Stimulated activated CD4-positive, alpha-beta T cell treated with anti-CD3 and anti-CD28 coated beads, Interleukin-2, amount 100 ng/mL, for 24 hours (primary cell): Measurements from ENCODE around the gene SDK1.
"Not testable (repeated sequence)": the region's sequence is repeated elsewhere in the genome, so short reads cannot be mapped to it uniquely, and the experiment has no call there.

Experiments
- DNase-seq, 2 donors: peaks; one replicate each; pipeline ENCODE4 v3.0.0-alpha.2; 2020

SDK1 gene

DNA sequence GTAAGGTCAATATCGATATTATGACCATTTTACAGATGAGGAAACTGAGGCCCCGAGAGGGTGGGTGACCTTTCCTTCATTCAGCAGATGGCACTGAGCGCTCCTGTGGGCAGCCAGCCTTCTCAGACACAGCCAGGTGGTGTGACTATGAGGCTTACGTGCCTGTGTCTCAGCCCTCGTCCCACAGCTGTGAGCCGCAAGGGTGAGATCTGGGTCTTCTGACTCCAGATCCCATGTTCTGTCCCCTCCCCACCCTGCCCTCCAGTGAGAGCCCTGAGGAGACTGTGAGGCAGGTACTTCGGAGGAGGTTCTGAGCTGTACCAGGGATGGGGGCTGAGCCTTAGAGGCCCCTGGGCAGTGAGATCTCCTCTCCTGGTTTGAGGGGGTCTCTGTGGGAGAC is 767.2 kb downstream of the SDK1 start:
- no peak for DNase-seq

GRCh38 chr7:4069268-4070095 is 768.4 kb downstream of the SDK1 start:
- DNase-seq: no peak

- no peak for DNase-seq
These were observed 769.2 kb downstream of the SDK1 start for GRCh38 chr7:4070214-4070613.

DNA sequence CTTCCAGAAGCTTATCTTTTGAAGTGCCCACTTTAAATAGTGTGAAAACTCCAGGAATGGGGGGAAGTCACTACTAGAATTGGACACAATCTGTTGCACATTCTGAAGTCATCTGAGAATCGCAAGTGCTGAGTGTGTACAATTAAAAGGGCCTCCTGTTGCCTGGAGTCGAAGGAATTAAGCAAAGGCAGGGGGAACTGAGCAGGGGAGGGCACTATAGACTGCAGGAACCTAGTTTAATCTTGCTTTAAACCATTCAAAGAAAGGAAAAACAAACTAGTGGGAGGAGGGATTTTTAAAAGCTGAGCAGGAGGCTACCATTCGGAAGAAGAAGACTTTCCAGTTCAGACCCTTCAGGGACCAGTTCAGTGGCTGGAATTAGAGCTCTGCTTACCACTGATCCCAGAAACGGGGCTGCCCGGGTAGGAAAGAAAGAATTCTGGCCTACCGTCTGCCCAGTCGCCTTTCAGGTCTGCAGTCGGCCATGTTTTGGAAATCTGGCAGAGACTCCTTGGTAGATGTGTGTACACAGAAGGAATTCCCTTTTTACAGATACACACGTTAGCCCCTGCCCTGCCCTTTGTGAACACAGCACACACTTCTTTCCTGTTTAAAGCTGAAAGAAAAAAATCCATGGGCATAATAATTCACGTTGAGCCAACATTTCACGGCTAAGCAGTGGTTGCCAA is 770.5 kb downstream of the SDK1 start:
- no peak for DNase-seq

DNA sequence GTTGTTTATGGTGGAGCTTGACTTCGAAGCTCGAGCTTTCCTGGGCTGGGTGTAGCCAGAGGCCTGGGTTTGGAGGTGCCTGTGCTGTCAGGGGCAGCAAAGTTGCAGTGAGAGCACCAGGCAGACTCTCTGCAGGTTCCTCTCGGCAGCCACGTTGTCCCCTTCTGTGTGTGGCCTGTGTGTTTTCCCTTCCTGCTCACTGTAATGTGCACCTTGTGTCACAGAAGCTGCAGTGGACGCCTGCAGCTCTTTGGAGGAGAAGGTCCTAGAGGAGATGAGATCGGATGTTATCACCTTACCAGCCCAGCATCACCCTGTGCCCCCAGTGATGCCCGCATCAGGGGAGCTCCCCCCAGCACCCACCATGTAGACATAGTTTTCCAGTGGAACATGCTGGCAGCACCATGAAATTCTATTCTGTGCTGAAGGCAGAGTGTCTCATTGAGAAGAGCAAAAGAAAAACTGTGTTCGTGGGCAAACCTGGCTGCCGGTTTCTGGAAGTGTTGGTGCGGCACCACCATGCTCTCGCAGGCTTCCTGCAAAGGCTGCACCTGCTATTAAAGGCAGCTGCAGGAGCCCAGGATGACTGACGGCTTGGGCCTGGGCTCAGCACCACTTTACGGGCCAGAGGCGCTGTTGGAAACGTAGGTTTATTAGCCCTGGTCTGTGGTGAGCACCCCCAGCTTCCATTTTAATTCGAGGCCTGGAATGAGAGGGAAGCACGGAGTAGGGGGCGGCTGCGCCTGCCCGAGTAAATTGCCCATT is 771.3 kb downstream of the SDK1 start:
- DNase-seq: no peak

- DNase-seq: no peak
These were observed 772.0 kb downstream of the SDK1 start for GRCh38 chr7:4073052-4073451.

GRCh38 chr7:4073750-4074149 is 772.7 kb downstream of the SDK1 start:
- no peak for DNase-seq

DNA sequence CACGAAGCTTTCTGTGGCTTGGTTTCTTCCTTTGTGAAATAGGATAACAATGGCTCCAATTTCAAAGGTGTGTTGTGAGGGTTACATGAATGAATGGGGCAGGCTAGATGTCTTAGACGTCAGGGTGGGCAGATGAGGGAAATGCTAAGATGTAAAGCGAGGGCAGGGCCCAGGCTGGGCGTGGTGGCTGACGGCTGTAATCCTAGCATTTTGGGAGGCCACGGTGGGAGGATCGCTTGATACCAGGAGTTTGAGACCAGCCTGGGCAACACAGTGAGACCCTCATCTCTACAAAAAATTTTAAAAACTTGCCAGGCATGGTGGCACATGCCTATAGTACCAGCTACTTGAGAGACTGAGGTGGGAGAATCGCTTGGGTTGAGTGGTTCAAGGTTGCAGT is 773.4 kb downstream of the SDK1 start:
- no peak for DNase-seq

DNA sequence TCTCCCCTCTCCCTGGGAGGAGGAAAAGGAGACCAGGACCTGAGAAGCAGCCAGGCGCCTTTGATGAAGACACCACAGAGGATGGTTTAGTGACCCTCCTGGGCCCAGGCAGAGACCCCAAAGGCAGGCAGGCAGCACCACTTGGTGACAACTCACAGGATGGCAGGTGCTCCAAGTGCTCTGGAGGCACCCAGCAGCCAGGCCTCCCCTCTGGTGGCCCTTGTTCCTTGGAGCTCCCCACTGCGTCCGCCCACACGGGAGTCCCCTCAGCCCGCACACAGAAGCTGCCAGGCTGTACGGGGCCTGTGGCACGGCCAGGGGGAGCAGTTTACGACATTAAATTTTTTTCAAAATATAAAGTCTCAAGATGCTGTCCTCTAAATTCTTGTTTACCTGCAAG is 773.9 kb downstream of the SDK1 start:
- no peak for DNase-seq

DNA sequence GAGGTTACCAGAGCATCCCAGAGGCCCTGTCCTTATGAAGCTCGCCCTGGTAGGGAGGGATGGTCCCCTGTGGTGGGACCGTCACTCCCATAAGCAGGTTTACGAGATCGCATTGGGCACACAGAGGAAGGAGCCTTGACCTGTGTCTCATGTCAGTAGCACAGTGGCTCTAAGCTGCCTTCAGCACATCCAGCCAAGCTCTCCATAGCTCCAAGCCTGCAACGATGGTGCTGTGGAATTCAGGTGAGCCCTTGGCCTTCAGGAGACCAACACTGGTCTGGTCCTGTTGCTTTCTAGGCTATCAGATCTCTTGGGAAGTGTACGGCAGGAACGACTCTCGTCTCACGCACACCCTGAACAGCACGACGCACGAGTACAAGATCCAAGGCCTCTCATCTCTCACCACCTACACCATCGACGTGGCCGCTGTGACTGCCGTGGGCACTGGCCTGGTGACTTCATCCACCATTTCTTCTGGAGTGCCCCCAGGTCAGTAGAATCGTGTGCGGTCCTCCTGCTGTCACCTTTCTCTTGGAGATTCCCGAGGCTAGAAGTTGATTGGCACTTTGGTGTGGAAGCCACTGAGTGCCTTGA is 775.7 kb downstream of the SDK1 start:
- no peak for DNase-seq

DNA sequence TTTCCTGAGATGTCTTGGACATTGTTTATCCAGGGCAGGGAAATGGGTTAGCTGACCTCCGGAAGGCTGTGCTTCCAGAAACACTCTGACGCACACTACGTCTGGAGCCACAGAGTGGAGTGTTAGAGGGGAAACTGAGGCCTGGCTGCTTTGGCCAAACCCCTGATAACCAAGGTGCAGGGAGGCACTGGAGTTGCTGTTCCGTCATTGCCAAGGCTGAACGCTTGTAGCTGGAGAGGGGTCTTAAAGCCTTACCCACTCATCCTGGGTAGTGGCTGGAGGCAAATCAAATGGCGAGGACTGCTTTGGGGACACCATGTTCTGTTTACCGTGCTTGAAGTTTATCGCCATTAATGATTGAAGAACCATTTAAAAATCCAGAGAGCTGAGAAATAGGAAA is 776.9 kb downstream of the SDK1 start:
- DNase-seq: no peak

GRCh38 chr7:4078580-4078979 is 777.5 kb downstream of the SDK1 start:
- DNase-seq: no peak

- no peak for DNase-seq
These were observed 778.3 kb downstream of the SDK1 start for GRCh38 chr7:4079366-4079765.

- no peak for DNase-seq
These were observed 778.9 kb downstream of the SDK1 start for GRCh38 chr7:4079956-4080355.

GRCh38 chr7:4080954-4081353 is 779.9 kb downstream of the SDK1 start:
- DNase-seq: no peak

- DNase-seq: no peak
These were observed 782.5 kb downstream of the SDK1 start for GRCh38 chr7:4083513-4083912.

- DNase-seq: no peak
These were observed 783.2 kb downstream of the SDK1 start for GRCh38 chr7:4084271-4084670.

DNA sequence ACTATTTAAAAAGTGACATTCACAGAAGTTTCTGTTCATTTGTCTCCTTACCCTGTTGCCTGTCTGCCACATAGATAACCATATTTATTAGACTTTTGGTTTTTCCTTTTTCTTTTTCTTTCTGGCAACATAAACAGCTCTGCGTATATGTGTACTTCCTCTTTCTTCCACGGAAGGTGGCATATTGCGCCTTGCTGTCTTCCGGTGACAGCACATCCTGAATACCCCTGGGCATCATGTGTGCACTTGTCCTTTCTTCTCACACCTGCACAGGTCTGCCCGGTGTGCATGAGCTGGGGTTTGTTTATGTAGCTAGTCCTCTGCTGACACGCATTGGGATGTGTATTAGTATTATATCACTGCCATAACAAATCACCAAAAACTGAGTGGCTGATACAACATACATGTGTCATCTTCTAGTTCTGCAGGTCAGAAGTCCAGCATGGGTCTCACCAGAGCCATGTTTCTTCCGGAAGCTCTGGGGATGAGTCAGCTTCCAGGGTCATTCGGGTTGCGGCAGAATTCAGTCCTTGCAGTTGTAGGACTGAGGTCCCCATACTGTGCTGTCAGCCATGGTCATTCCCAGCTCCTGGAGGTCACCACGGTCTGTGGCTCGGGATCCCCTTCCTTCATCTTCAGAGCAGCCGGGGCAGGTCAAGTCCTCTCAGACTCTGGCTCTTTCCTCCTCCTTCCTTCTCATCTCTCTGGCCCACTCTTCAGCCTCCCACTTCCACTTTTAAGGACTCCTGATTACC is 785.1 kb downstream of the SDK1 start:
- no peak for DNase-seq

GRCh38 chr7:4086723-4087122 is 785.7 kb downstream of the SDK1 start:
- DNase-seq: no peak

DNA sequence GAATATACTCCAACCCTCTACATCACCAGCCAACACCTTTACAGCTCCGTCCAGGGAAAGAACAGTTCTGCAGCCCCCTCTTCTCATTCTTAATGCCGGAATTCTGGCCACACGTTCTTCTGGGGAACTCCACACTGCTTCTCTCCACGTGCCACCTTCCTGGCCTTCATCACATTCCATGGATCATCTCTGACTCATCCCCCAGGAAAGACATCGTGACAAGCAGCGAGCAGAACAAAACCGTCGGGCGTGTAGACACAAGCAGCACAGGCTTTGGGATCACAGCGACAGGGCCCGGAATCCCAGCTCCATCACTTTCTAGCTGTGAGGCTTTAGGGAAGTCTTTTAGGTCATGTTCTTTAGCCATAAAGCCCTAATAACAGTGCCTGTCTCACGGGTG is 790.7 kb downstream of the SDK1 start:
- DNase-seq: no peak

DNA sequence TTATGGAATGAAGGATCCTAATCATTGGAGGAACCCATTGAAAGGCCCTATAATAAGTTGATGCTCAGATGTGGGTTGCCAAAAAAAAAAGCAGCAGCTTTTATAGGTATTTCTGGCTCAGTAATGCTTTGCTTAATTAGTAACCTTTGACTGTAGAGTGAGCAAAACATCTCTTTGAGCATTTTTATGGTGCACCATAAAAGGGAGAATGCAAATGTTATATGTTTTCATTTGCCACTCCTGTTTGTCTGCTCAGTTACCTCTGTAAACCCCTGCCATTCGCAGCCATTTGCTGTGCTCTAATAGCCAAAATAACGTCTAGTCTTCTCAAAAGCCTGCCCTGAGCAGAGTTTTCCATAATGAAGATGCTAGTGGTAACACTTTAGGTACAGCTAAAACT is 792.0 kb downstream of the SDK1 start:
- no peak for DNase-seq

GRCh38 chr7:4093483-4093882 is 792.4 kb downstream of the SDK1 start:
- DNase-seq: no peak

- not testable (repeated sequence) for DNase-seq
These were observed 793.1 kb downstream of the SDK1 start for GRCh38 chr7:4094158-4094557.
